SJSA1 (cell line): ENCODE results near the gene VSTM4. TPM values are rescaled to one million over a fixed set of nuclear protein-coding genes. Genes with fewer than 3 reads are reported as not detected.

ENCODE experiments used
- DNase-seq, 2 experiments: peaks; one replicate each; pipeline ENCODE4 v3.0.0-alpha.2; 2015 to 2020; ENCODE audit warnings: low spot score in 2 of 2, low read depth in 1 of 2
- H3K27ac ChIP-seq: fragments of 250-450 bp; sonication (Bioruptor Pico); 2 replicates; pipeline ENCODE4 v1.5.1; 2020; ENCODE audit warnings: mild to moderate bottlenecking, moderate library complexity
- H3K27me3 ChIP-seq: fragments of 250-450 bp; sonication (Bioruptor Pico); replicated peaks from 2 replicates; pipeline ENCODE4 v1.5.1; 2020; ENCODE audit warnings: mild to moderate bottlenecking, moderate library complexity
- H3K36me3 ChIP-seq: fragments of 250-450 bp; sonication (Bioruptor Pico); 2 replicates; pipeline ENCODE4 v1.5.1; 2020; ENCODE audit warnings: mild to moderate bottlenecking
- H3K4me1 ChIP-seq: fragments of 250-450 bp; sonication (Bioruptor Pico); replicated peaks from 2 replicates; pipeline ENCODE4 v1.6.1; 2021; ENCODE audit warnings: mild to moderate bottlenecking
- H3K4me3 ChIP-seq: fragments of 250-450 bp; sonication (Bioruptor Pico); 2 replicates; pipeline ENCODE4 v1.5.1; 2020; ENCODE audit warnings: mild to moderate bottlenecking
- H3K9me3 ChIP-seq: fragments of 250-450 bp; sonication (Bioruptor Pico); replicated peaks from 2 replicates; pipeline ENCODE4 v1.5.1; 2020; ENCODE audit warnings: mild to moderate bottlenecking
- total RNA-seq: library from RNA; depleted of rRNA; stranded (reverse); fragments of >200 nt; shearing (Covaris generic); gene quantifications from 2 replicates; pipeline ENCODE4 v1.2.3, GENCODE V29; 2014

Gene VSTM4
- total RNA-seq, 1 experiment from 2014 or later, result 3.7 TPM

- H3K4me3 ChIP-seq, result no peak overlapping the region
- H3K27me3 ChIP-seq, result no peaks in the 10 kb centered on the region
- H3K4me1 ChIP-seq, result no peaks in the 10 kb centered on the region
- no peak for DNase-seq
- no peak overlapping the region for H3K27ac ChIP-seq
- no peaks in the 10 kb centered on the region for H3K9me3 ChIP-seq
- no peaks in the 10 kb centered on the region for H3K36me3 ChIP-seq
Observed at GRCh38 chr10:49010865-49011264, 104.5 kb downstream of the VSTM4 start.

GRCh38 chr10:49010295-49010694, 105.0 kb downstream of the VSTM4 start:
- DNase-seq, result no peak
- Histone ChIP-seq H3K9me3 (no peaks in the 10 kb centered on the region), H3K36me3 (no peaks in the 10 kb centered on the region), H3K4me3 (no peak overlapping the region), H3K4me1 (no peaks in the 10 kb centered on the region), H3K27me3 (no peaks in the 10 kb centered on the region), H3K27ac (no peak overlapping the region)

- H3K4me1 ChIP-seq, result no peaks in the 10 kb centered on the region
- H3K9me3 ChIP-seq, result no peaks in the 10 kb centered on the region
- H3K27me3 ChIP-seq, result no peaks in the 10 kb centered on the region; the same call in 1 of the 2 replicates
- H3K36me3 ChIP-seq, result no peaks in the 10 kb centered on the region
- H3K4me3 ChIP-seq, result no peak overlapping the region
- no peak overlapping the region for H3K27ac ChIP-seq
- DNase-seq, result no peak
Observed at GRCh38 chr10:49009199-49009979, 105.9 kb downstream of the VSTM4 start.

GRCh38 chr10:49008505-49009198, 106.7 kb downstream of the VSTM4 start:
- no peak overlapping the region for H3K27ac ChIP-seq
- H3K27me3 ChIP-seq, result no peaks in the 10 kb centered on the region; the same call in 1 of the 2 replicates

GRCh38 chr10:49008091-49008490, 107.2 kb downstream of the VSTM4 start:
- H3K9me3 ChIP-seq, result no peaks in the 10 kb centered on the region
- DNase-seq, result no peak
- H3K27ac ChIP-seq, result no peak overlapping the region
- H3K4me1 ChIP-seq, result no peaks in the 10 kb centered on the region
- H3K27me3 ChIP-seq, result no peaks in the 10 kb centered on the region; the same call in 1 of the 2 replicates
- no peaks in the 10 kb centered on the region for H3K36me3 ChIP-seq
- H3K4me3 ChIP-seq, result no peak overlapping the region

More at GRCh38 chr10:49008505-49009198, 106.7 kb downstream of the VSTM4 start:
- Histone ChIP-seq H3K9me3 (no peaks in the 10 kb centered on the region), H3K36me3 (no peaks in the 10 kb centered on the region), H3K4me1 (no peaks in the 10 kb centered on the region), H3K4me3 (no peak overlapping the region)
- DNase-seq, result no peak

GRCh38 chr10:49007129-49007528, 108.2 kb downstream of the VSTM4 start:
- no peak overlapping the region for H3K4me3 ChIP-seq
- H3K36me3 ChIP-seq, result no peaks in the 10 kb centered on the region
- no peaks in the 10 kb centered on the region for H3K4me1 ChIP-seq
- no peak for DNase-seq
- H3K9me3 ChIP-seq, result no peaks in the 10 kb centered on the region
- H3K27ac ChIP-seq, result no peak overlapping the region
- H3K27me3 ChIP-seq, result no peaks in the 10 kb centered on the region; the same call in 1 of the 2 replicates

- H3K27me3 ChIP-seq, result no peaks in the 10 kb centered on the region; the same call in 1 of the 2 replicates
Observed at GRCh38 chr10:49005270-49005669, 110.1 kb downstream of the VSTM4 start.

GRCh38 chr10:49001870-49002672, 113.3 kb downstream of the VSTM4 start:
- Histone ChIP-seq H3K27me3 (no peaks in the 10 kb centered on the region; the same call in 1 of the 2 replicates), H3K9me3 (no peaks in the 10 kb centered on the region), H3K36me3 (no peaks in the 10 kb centered on the region), H3K4me3 (no peak overlapping the region), H3K4me1 (no peaks in the 10 kb centered on the region), H3K27ac (no peak overlapping the region)
- no peak for DNase-seq

More at GRCh38 chr10:49005270-49005669, 110.1 kb downstream of the VSTM4 start:
- Histone ChIP-seq H3K36me3 (no peaks in the 10 kb centered on the region), H3K4me3 (no peak overlapping the region), H3K9me3 (no peaks in the 10 kb centered on the region), H3K27ac (no peak overlapping the region), H3K4me1 (no peaks in the 10 kb centered on the region)
- DNase-seq, result no peak

- no peaks in the 10 kb centered on the region for H3K9me3 ChIP-seq
- H3K36me3 ChIP-seq, result no peaks in the 10 kb centered on the region
- H3K27ac ChIP-seq, result no peak overlapping the region
- no peak overlapping the region for H3K4me3 ChIP-seq
- DNase-seq, result no peak
- H3K4me1 ChIP-seq, result no peaks in the 10 kb centered on the region
- no peaks in the 10 kb centered on the region; the same call in 1 of the 2 replicates for H3K27me3 ChIP-seq
Observed at GRCh38 chr10:49001402-49001801, 113.9 kb downstream of the VSTM4 start.

- Histone ChIP-seq H3K27ac (no peak overlapping the region), H3K36me3 (no peaks in the 10 kb centered on the region), H3K4me1 (no peaks in the 10 kb centered on the region), H3K4me3 (no peak overlapping the region), H3K9me3 (no peaks in the 10 kb centered on the region), H3K27me3 (no peaks in the 10 kb centered on the region; the same call in 1 of the 2 replicates)
- DNase-seq, result no peak
Observed at GRCh38 chr10:49000437-49001398, 114.6 kb downstream of the VSTM4 start.

GRCh38 chr10:48999346-48999745, 116.0 kb downstream of the VSTM4 start:
- Histone ChIP-seq H3K4me3 (no peak overlapping the region), H3K9me3 (no peaks in the 10 kb centered on the region), H3K4me1 (no peaks in the 10 kb centered on the region), H3K27me3 (no peaks in the 10 kb centered on the region), H3K27ac (no peak overlapping the region), H3K36me3 (no peaks in the 10 kb centered on the region)
- DNase-seq, result no peak

- DNase-seq, result no peak
- Histone ChIP-seq H3K4me1 (no peaks in the 10 kb centered on the region), H3K27me3 (no peaks in the 10 kb centered on the region), H3K9me3 (no peaks in the 10 kb centered on the region), H3K36me3 (no peaks in the 10 kb centered on the region), H3K4me3 (no peak overlapping the region), H3K27ac (no peak overlapping the region)
Observed at GRCh38 chr10:48996329-48996728, 119.0 kb downstream of the VSTM4 start.

- no peak for DNase-seq
- no peaks in the 10 kb centered on the region for H3K4me1 ChIP-seq
Observed at GRCh38 chr10:48993627-48994026, 121.7 kb downstream of the VSTM4 start.

More at GRCh38 chr10:48993627-48994026, 121.7 kb downstream of the VSTM4 start:
- no peak overlapping the region for H3K4me3 ChIP-seq
- no peaks in the 10 kb centered on the region for H3K36me3 ChIP-seq
- H3K27me3 ChIP-seq, result no peaks in the 10 kb centered on the region
- H3K9me3 ChIP-seq, result no peaks in the 10 kb centered on the region
- H3K27ac ChIP-seq, result no peak overlapping the region
